HG02571 (cell line): ENCODE data around the gene NCR3LG1.

ENCODE experiments used
- ATAC-seq: cut with Tn5 transposase; IDR thresholded peaks from one replicate; pipeline ENCODE4 v1.9.1; 2021; ENCODE audit warnings: mild to moderate bottlenecking, moderate library complexity; ENCODE audit not compliant: unreplicated experiment

NCR3LG1 gene

GRCh38 chr11:17351510-17352176 lies at the start of gene NCR3LG1:
NCR3LG1 (plus strand) TSS chr11:17351800; CDS start chr11:17351970, 170 bp downstream.
- ATAC-seq, result peak; percentile 40

GRCh38 chr11:17313349-17314231 lies 38.0 kb upstream of the NCR3LG1 start:
- ATAC-seq, result no peak

- no peak for ATAC-seq
Observed at GRCh38 chr11:17314232-17314547, 37.4 kb upstream of the NCR3LG1 start.

GRCh38 chr11:17314904-17315426 lies 36.6 kb upstream of the NCR3LG1 start:
- ATAC-seq, result no peak

- ATAC-seq, result no peak
Observed at GRCh38 chr11:17328871-17329494, 22.6 kb upstream of the NCR3LG1 start.

GRCh38 chr11:17331669-17332068 lies 19.9 kb upstream of the NCR3LG1 start:
- no peak for ATAC-seq

GRCh38 chr11:17333799-17334586 lies 17.6 kb upstream of the NCR3LG1 start:
- ATAC-seq, result no peak

- ATAC-seq, result no peak
Observed at GRCh38 chr11:17343257-17343656, 8.3 kb upstream of the NCR3LG1 start.

GRCh38 chr11:17343907-17344306 lies 7.7 kb upstream of the NCR3LG1 start:
- ATAC-seq, result no peak

- no peak for ATAC-seq
Observed at GRCh38 chr11:17347676-17348075, 3.9 kb upstream of the NCR3LG1 start.

- ATAC-seq, result no peak
Observed at GRCh38 chr11:17350455-17351171, 987 bp upstream of the NCR3LG1 start.

- ATAC-seq, result no peak
Observed at GRCh38 chr11:17351172-17351509, 459 bp upstream of the NCR3LG1 start.

GRCh38 chr11:17352950-17353820 lies 1.6 kb downstream of the NCR3LG1 start:
- no peak for ATAC-seq

GRCh38 chr11:17353821-17354600 lies 2.4 kb downstream of the NCR3LG1 start:
- ATAC-seq, result no peak

- no peak for ATAC-seq
Observed at GRCh38 chr11:17354601-17354991, 3.0 kb downstream of the NCR3LG1 start.

- ATAC-seq, result no peak
Observed at GRCh38 chr11:17366495-17366894, 14.9 kb downstream of the NCR3LG1 start.

- ATAC-seq, result no peak
Observed at GRCh38 chr11:17368551-17368950, 17.0 kb downstream of the NCR3LG1 start.

- no peak for ATAC-seq
Observed at GRCh38 chr11:17369094-17369493, 17.5 kb downstream of the NCR3LG1 start.
